WTC11 (cell line): ENCODE data around the gene GAK. TPM values are rescaled to one million over a fixed set of nuclear protein-coding genes. Genes with fewer than 3 reads are reported as not detected.

Experiments used
- ATAC-seq: fragments of 200-7000 bp; cut with Tn5 transposase; 2 replicates; pipeline ENCODE4 v1.10.0; 2021; ENCODE audit warnings: mild to moderate bottlenecking, moderate library complexity
- CTCF ChIA-PET: fragments of 300-600 bp; sonication (Branson Sonifier 250); formaldehyde crosslinking; loops from one replicate; lab custom pipeline; 2021; ENCODE audit warnings: antibody characterized with exemption; lab: Charles Lee
- POLR2A ChIA-PET: fragments of 350-600 bp; sonication (Branson Sonifier 250); formaldehyde crosslinking; loops from one replicate; lab custom pipeline; 2021; ENCODE audit warnings: antibody characterized with exemption; lab: Charles Lee
- DNase-seq: peaks from one replicate; pipeline ENCODE4 v3.0.0; 2021; ENCODE audit warnings: low spot score
- H3K27ac Mint-ChIP-seq: 2 replicates; pipeline ENCODE4 v1.8.0; 2021; ENCODE audit warnings: mixed read lengths
- H3K27me3 Mint-ChIP-seq: 2 replicates; pipeline ENCODE4 v1.8.0; 2021; ENCODE audit warnings: low read depth, mild to moderate bottlenecking, moderate library complexity, mixed read lengths
- H3K36me3 Mint-ChIP-seq: 2 replicates; pipeline ENCODE4 v1.8.0; 2021; ENCODE audit warnings: mixed read lengths
- H3K4me1 Mint-ChIP-seq: 2 replicates; pipeline ENCODE4 v1.8.0; 2022; ENCODE audit warnings: mixed read lengths
- H3K4me3 Mint-ChIP-seq: 2 replicates; pipeline ENCODE4 v1.8.0; 2021; ENCODE audit warnings: mild to moderate bottlenecking, moderate library complexity, mixed read lengths
- H3K9me3 Mint-ChIP-seq: 2 replicates; pipeline ENCODE4 v1.8.0; 2021; ENCODE audit warnings: mixed read lengths
- CTCF ChIP-seq: fragments of 200-600 bp; IDR thresholded peaks from 2 replicates; pipeline ENCODE4 v1.8.0; 2022; ENCODE audit warnings: antibody characterized with exemption
- E2F1 ChIP-seq: sonication (generic); formaldehyde crosslinking; IDR thresholded peaks from 2 replicates; pipeline ENCODE4 v1.8.0; 2022; ENCODE audit warnings: mild to moderate bottlenecking, missing genetic modification reagents
- HMGA2 ChIP-seq: fragments of 250-450 bp; sonication (Bioruptor Pico); IDR thresholded peaks from 2 replicates; pipeline ENCODE4 v1.4.0; 2021; ENCODE audit warnings: mild to moderate bottlenecking, moderate library complexity
- NR1H2 ChIP-seq: sonication (generic); formaldehyde crosslinking; IDR thresholded peaks from 2 replicates; pipeline ENCODE4 v1.9.0; 2021; ENCODE audit warnings: mild to moderate bottlenecking, moderate library complexity, missing genetic modification reagents
- RELA ChIP-seq: sonication (generic); formaldehyde crosslinking; IDR thresholded peaks from 2 replicates; pipeline ENCODE4 v1.8.1; 2022; ENCODE audit warnings: missing genetic modification reagents, mild to moderate bottlenecking, borderline replicate concordance
- TP53 ChIP-seq: sonication (generic); formaldehyde crosslinking; IDR thresholded peaks from 2 replicates; pipeline ENCODE4 v1.8.1; 2023; ENCODE audit warnings: mild to moderate bottlenecking, missing genetic modification reagents
- USF1 ChIP-seq: sonication (generic); formaldehyde crosslinking; IDR thresholded peaks from 2 replicates; pipeline ENCODE4 v1.8.0; 2022; ENCODE audit warnings: mild to moderate bottlenecking, missing genetic modification reagents
- ZNF263 ChIP-seq: sonication (generic); formaldehyde crosslinking; IDR thresholded peaks from 2 replicates; pipeline ENCODE4 v1.8.1; 2022; ENCODE audit warnings: low read depth, mild to moderate bottlenecking, moderate library complexity, missing genetic modification reagents
- ZNF532 ChIP-seq: fragments of 250-450 bp; sonication (Bioruptor Pico); IDR thresholded peaks from 2 replicates; pipeline ENCODE4 v1.9.0; 2021; ENCODE audit warnings: mild to moderate bottlenecking, borderline replicate concordance
- total RNA-seq: library from RNA; stranded (reverse); gene quantifications from 3 replicates; pipeline ENCODE4 v1.2.3, GENCODE V29; 2021
- TF ChIP-seq, protein P1 (sequence below): sonication (generic); formaldehyde crosslinking; IDR thresholded peaks from 2 replicates; pipeline ENCODE4 v1.8.1; 2022; ENCODE audit warnings: mild to moderate bottlenecking, missing genetic modification reagents, moderate library complexity, borderline replicate concordance
- TF ChIP-seq, protein P2 (sequence below): sonication (generic); formaldehyde crosslinking; IDR thresholded peaks from 2 replicates; pipeline ENCODE4 v1.8.1; 2023; ENCODE audit warnings: mild to moderate bottlenecking, missing genetic modification reagents
- TF ChIP-seq, protein P3 (sequence below): sonication (generic); formaldehyde crosslinking; IDR thresholded peaks from 2 replicates; pipeline ENCODE4 v1.8.0; 2023; ENCODE audit warnings: missing genetic modification reagents, mild to moderate bottlenecking, borderline replicate concordance

Gene GAK
- total RNA-seq, 1 experiment from 2014 or later, result 121 TPM

DNA sequence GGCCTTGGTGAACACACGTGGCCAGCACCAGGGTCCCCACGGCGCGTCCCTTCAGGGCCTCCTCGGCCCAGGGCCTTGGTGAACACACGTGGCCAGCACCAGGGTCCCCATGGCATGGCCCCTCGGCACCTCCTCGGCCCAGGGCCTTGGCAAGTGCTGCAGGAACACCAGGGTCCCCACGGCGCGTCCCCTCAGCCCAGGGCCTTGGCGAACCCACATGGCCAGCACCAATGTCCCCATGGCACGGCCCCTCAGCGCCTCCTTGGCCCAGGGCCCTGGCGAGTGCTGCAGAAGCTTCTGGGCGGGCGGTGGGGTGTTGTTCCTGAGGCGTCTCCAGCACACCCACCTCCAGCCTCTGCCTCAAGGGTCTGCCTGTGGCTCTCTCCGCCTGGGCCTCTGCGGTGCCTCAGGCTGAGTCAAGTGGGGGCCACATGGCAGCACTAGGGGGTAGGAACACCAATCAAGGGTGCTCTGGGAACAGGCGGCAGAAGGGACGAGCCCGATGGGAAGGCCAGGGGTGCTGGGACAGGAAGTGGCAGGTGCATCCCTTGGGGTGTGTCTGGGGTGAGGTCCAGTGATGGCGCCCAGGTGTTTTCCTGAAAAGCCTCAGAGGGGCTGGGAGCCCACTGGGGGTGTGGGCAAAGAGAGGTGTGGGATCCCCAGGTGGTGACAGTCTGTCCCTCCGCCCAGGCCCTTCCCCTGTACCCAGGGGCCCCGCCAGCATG lies 64.4 kb downstream of the GAK start:
- peaks cover 15% of the 10 kb centered on the region for H3K9me3 Mint-ChIP-seq
- H3K27me3 Mint-ChIP-seq, result no peaks in the 10 kb centered on the region
- CTCF ChIA-PET, result no interaction called here
- ATAC-seq, result no peak
- TF ChIP-seq, protein P1, sequence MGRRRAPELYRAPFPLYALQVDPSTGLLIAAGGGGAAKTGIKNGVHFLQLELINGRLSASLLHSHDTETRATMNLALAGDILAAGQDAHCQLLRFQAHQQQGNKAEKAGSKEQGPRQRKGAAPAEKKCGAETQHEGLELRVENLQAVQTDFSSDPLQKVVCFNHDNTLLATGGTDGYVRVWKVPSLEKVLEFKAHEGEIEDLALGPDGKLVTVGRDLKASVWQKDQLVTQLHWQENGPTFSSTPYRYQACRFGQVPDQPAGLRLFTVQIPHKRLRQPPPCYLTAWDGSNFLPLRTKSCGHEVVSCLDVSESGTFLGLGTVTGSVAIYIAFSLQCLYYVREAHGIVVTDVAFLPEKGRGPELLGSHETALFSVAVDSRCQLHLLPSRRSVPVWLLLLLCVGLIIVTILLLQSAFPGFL (CRISPR knock-in tag), result no peak
- no peaks in the 10 kb centered on the region for H3K4me1 Mint-ChIP-seq
- H3K27ac Mint-ChIP-seq, result no peak overlapping the region
- no peak for DNase-seq
- H3K4me3 Mint-ChIP-seq, result no peak overlapping the region
- POLR2A ChIA-PET, result interaction anchor here (0.6 kb wide), 1 partner anchor 102 kb away, joined by 3 read pairs; no protein-coding TSS in a partner anchor
- peaks cover 28% of the 10 kb centered on the region for H3K36me3 Mint-ChIP-seq

- Mint-ChIP-seq H3K27me3 (no peaks in the 10 kb centered on the region), H3K4me3 (no peak overlapping the region), H3K9me3 (peaks cover 15% of the 10 kb centered on the region), H3K36me3 (peaks cover 30% of the 10 kb centered on the region), H3K4me1 (no peaks in the 10 kb centered on the region), H3K27ac (no peak overlapping the region)
- POLR2A ChIA-PET, result no interaction called here
- DNase-seq (no peak), ATAC-seq (no peak)
- TF ChIP-seq NR1H2 (CRISPR knock-in tag), result no peak
- TF ChIP-seq USF1 (CRISPR knock-in tag), result no peak
- TF ChIP-seq, protein P2, sequence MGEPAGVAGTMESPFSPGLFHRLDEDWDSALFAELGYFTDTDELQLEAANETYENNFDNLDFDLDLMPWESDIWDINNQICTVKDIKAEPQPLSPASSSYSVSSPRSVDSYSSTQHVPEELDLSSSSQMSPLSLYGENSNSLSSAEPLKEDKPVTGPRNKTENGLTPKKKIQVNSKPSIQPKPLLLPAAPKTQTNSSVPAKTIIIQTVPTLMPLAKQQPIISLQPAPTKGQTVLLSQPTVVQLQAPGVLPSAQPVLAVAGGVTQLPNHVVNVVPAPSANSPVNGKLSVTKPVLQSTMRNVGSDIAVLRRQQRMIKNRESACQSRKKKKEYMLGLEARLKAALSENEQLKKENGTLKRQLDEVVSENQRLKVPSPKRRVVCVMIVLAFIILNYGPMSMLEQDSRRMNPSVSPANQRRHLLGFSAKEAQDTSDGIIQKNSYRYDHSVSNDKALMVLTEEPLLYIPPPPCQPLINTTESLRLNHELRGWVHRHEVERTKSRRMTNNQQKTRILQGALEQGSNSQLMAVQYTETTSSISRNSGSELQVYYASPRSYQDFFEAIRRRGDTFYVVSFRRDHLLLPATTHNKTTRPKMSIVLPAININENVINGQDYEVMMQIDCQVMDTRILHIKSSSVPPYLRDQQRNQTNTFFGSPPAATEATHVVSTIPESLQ (CRISPR knock-in tag), result no peak
- no peak for TF ChIP-seq ZNF263 (CRISPR knock-in tag)
- no peak for TF ChIP-seq HMGA2 (CRISPR knock-in tag)
- no peak for TF ChIP-seq RELA (CRISPR knock-in tag)
- TF ChIP-seq CTCF, result no peak
- TF ChIP-seq TP53 (CRISPR knock-in tag), result no peak
- no peak for TF ChIP-seq E2F1 (CRISPR knock-in tag)
- TF ChIP-seq, protein P3, sequence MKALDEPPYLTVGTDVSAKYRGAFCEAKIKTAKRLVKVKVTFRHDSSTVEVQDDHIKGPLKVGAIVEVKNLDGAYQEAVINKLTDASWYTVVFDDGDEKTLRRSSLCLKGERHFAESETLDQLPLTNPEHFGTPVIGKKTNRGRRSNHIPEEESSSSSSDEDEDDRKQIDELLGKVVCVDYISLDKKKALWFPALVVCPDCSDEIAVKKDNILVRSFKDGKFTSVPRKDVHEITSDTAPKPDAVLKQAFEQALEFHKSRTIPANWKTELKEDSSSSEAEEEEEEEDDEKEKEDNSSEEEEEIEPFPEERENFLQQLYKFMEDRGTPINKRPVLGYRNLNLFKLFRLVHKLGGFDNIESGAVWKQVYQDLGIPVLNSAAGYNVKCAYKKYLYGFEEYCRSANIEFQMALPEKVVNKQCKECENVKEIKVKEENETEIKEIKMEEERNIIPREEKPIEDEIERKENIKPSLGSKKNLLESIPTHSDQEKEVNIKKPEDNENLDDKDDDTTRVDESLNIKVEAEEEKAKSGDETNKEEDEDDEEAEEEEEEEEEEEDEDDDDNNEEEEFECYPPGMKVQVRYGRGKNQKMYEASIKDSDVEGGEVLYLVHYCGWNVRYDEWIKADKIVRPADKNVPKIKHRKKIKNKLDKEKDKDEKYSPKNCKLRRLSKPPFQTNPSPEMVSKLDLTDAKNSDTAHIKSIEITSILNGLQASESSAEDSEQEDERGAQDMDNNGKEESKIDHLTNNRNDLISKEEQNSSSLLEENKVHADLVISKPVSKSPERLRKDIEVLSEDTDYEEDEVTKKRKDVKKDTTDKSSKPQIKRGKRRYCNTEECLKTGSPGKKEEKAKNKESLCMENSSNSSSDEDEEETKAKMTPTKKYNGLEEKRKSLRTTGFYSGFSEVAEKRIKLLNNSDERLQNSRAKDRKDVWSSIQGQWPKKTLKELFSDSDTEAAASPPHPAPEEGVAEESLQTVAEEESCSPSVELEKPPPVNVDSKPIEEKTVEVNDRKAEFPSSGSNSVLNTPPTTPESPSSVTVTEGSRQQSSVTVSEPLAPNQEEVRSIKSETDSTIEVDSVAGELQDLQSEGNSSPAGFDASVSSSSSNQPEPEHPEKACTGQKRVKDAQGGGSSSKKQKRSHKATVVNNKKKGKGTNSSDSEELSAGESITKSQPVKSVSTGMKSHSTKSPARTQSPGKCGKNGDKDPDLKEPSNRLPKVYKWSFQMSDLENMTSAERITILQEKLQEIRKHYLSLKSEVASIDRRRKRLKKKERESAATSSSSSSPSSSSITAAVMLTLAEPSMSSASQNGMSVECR (CRISPR knock-in tag), result no peak
- TF ChIP-seq ZNF532 (CRISPR knock-in tag), result no peak
- CTCF ChIA-PET, result interaction anchor here (0.9 kb wide), 1 partner anchor 24 kb away, joined by 3 read pairs; no protein-coding TSS in a partner anchor
These were observed 65.2 kb downstream of the GAK start for GRCh38 chr4:866761-867390.
